HepG2 (cell line): ENCODE data around the gene UTP15. TPM values are rescaled to one million over a fixed set of nuclear protein-coding genes. Genes with fewer than 3 reads are reported as not detected.

Experiments
- ARID2 ChIP-seq: sonication (generic); formaldehyde crosslinking; IDR thresholded peaks from 2 replicates; pipeline ENCODE4 v1.8.1; 2022; ENCODE audit warnings: mild to moderate bottlenecking, missing genetic modification reagents, borderline replicate concordance
- DNMT1 ChIP-seq: sonication (generic); formaldehyde crosslinking; IDR thresholded peaks from 2 replicates; pipeline ENCODE4 v1.5.1; 2020; ENCODE audit warnings: mild to moderate bottlenecking, missing genetic modification reagents
- HCFC1 ChIP-seq: fragments of 150-350 bp; IDR thresholded peaks from 2 replicates; pipeline ENCODE4 v1.6.1; 2014; ENCODE audit warnings: low read depth, low read length
- KAT8 ChIP-seq: IDR thresholded peaks from 2 replicates; pipeline ENCODE4 v1.6.1; 2016; ENCODE audit warnings: missing genetic modification reagents, missing compliant biosample characterization
- KDM4B ChIP-seq: sonication (generic); formaldehyde crosslinking; IDR thresholded peaks from 2 replicates; pipeline ENCODE4 v1.4.0; 2020; ENCODE audit warnings: missing genetic modification reagents
- NFRKB ChIP-seq: fragments of 450-650 bp; IDR thresholded peaks from 2 replicates; pipeline ENCODE4 v1.6.1; 2017
- NR2F2 ChIP-seq: IDR thresholded peaks from 2 replicates; pipeline ENCODE4 v1.6.1; 2012; ENCODE audit warnings: low read depth, inconsistent platforms, borderline replicate concordance
- SMAD9 ChIP-seq: sonication (generic); formaldehyde crosslinking; IDR thresholded peaks from 2 replicates; pipeline ENCODE4 v1.5.1; 2020; ENCODE audit warnings: mild to moderate bottlenecking, missing genetic modification reagents
- SP1 ChIP-seq, 2 experiments: fragments of 450-650 bp in 1 of 2; sonication (generic) in 1 of 2; formaldehyde crosslinking in 1 of 2; IDR thresholded peaks; 2 replicates each; pipeline versions ENCODE4 v1.4.0 to v1.6.1; 2016 to 2020; ENCODE audit warnings: missing genetic modification reagents in 1 of 2
- TBX2 ChIP-seq: sonication (generic); formaldehyde crosslinking; IDR thresholded peaks from 2 replicates; pipeline ENCODE4 v1.5.0; 2020; ENCODE audit warnings: missing genetic modification reagents, mild to moderate bottlenecking, borderline replicate concordance
- TOPORS ChIP-seq: sonication (generic); formaldehyde crosslinking; IDR thresholded peaks from 2 replicates; pipeline ENCODE4 v1.8.0; 2023; ENCODE audit warnings: mild to moderate bottlenecking, missing genetic modification reagents
- ZNF674 ChIP-seq: sonication (generic); formaldehyde crosslinking; IDR thresholded peaks from 2 replicates; pipeline ENCODE4 v1.5.0; 2020; ENCODE audit warnings: low read depth, mild to moderate bottlenecking, missing genetic modification reagents
- polyA plus RNA-seq, 8 experiments: library from polyadenylated mRNA; depleted of rRNA in 3 of 8; stranded (reverse) in 7 of 8; unstranded in 1 of 8; fragments of >200 nt; fragmentation: Illumina TruSeq in 4 of 8; extraction: Trizol in 4 of 8; gene quantifications; 2 replicates each; pipeline versions ENCODE4 v1.2.1 to v1.2.3, GENCODE V29; 2011 to 2016; ENCODE audit warnings: low read depth in 4 of 8, missing spikeins in 1 of 8, mixed read lengths in 1 of 8; ENCODE audit not compliant: insufficient read depth in 1 of 8
- total RNA-seq, 5 experiments: library from RNA; depleted of rRNA; stranded (reverse); fragments of >200 nt; fragmentation: Illumina TruSeq; extraction: Trizol; gene quantifications; 2 replicates each; pipeline ENCODE4 v1.2.3, GENCODE V29; 2016; ENCODE audit warnings: low read depth in 1 of 5
- TF ChIP-seq, protein P1 (sequence below): sonication (generic); formaldehyde crosslinking; IDR thresholded peaks from 2 replicates; pipeline ENCODE4 v1.8.1; 2022; ENCODE audit warnings: mild to moderate bottlenecking, missing genetic modification reagents
- TF ChIP-seq, protein P2 (sequence below): fragments of 450-650 bp; IDR thresholded peaks from 2 replicates; pipeline ENCODE4 v1.6.1; 2016
- TF ChIP-seq, protein P3 (sequence below): sonication (generic); formaldehyde crosslinking; IDR thresholded peaks from 2 replicates; pipeline ENCODE4 v1.9.0; 2021; ENCODE audit warnings: missing genetic modification reagents, borderline replicate concordance
- TF ChIP-seq, protein P4 (sequence below): sonication (generic); formaldehyde crosslinking; IDR thresholded peaks from 2 replicates; pipeline ENCODE4 v1.5.0; 2020; ENCODE audit warnings: missing genetic modification reagents
- TF ChIP-seq, protein P5 (sequence below): sonication (generic); formaldehyde crosslinking; IDR thresholded peaks from 2 replicates; pipeline ENCODE4 v1.9.0; 2022; ENCODE audit warnings: missing genetic modification reagents, mild to moderate bottlenecking, borderline replicate concordance
- TF ChIP-seq, protein P6 (sequence below): sonication (generic); formaldehyde crosslinking; IDR thresholded peaks from 2 replicates; pipeline ENCODE4 v1.5.1; 2020; ENCODE audit warnings: mild to moderate bottlenecking, moderate library complexity, missing genetic modification reagents
- TF ChIP-seq, protein P7 (sequence below): IDR thresholded peaks from 2 replicates; pipeline ENCODE4 v1.6.1; 2016; ENCODE audit warnings: low read depth, control low read depth

Gene UTP15
- total and polyA plus RNA-seq, 2 of the 13 experiments (the other 11 are each of a cell fraction or from before 2014, with no cell fraction given), result 7.3 to 35.8 TPM

GRCh38 chr5:73625944-73626811 is 60.6 kb downstream of the UTP15 start, which contains the start of gene ARHGEF28 (continued):
- TF ChIP-seq, protein P1, sequence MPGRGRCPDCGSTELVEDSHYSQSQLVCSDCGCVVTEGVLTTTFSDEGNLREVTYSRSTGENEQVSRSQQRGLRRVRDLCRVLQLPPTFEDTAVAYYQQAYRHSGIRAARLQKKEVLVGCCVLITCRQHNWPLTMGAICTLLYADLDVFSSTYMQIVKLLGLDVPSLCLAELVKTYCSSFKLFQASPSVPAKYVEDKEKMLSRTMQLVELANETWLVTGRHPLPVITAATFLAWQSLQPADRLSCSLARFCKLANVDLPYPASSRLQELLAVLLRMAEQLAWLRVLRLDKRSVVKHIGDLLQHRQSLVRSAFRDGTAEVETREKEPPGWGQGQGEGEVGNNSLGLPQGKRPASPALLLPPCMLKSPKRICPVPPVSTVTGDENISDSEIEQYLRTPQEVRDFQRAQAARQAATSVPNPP, result no peak
- TF ChIP-seq, protein P2, sequence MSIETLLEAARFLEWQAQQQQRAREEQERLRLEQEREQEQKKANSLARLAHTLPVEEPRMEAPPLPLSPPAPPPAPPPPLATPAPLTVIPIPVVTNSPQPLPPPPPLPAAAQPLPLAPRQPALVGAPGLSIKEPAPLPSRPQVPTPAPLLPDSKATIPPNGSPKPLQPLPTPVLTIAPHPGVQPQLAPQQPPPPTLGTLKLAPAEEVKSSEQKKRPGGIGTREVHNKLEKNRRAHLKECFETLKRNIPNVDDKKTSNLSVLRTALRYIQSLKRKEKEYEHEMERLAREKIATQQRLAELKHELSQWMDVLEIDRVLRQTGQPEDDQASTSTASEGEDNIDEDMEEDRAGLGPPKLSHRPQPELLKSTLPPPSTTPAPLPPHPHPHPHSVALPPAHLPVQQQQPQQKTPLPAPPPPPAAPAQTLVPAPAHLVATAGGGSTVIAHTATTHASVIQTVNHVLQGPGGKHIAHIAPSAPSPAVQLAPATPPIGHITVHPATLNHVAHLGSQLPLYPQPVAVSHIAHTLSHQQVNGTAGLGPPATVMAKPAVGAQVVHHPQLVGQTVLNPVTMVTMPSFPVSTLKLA, result no peak
- TF ChIP-seq, protein P3, sequence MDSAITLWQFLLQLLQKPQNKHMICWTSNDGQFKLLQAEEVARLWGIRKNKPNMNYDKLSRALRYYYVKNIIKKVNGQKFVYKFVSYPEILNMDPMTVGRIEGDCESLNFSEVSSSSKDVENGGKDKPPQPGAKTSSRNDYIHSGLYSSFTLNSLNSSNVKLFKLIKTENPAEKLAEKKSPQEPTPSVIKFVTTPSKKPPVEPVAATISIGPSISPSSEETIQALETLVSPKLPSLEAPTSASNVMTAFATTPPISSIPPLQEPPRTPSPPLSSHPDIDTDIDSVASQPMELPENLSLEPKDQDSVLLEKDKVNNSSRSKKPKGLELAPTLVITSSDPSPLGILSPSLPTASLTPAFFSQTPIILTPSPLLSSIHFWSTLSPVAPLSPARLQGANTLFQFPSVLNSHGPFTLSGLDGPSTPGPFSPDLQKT (CRISPR knock-in tag), result no peak
- TF ChIP-seq, protein P4, sequence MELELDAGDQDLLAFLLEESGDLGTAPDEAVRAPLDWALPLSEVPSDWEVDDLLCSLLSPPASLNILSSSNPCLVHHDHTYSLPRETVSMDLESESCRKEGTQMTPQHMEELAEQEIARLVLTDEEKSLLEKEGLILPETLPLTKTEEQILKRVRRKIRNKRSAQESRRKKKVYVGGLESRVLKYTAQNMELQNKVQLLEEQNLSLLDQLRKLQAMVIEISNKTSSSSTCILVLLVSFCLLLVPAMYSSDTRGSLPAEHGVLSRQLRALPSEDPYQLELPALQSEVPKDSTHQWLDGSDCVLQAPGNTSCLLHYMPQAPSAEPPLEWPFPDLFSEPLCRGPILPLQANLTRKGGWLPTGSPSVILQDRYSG (CRISPR knock-in tag), result no peak
- TF ChIP-seq SP1 (IDR thresholded peaks at IDR 0.05), result no peak
- TF ChIP-seq SP1 (CRISPR knock-in tag; IDR thresholded peaks at IDR 0.05), result no peak
- no peak for TF ChIP-seq TOPORS
- TF ChIP-seq, protein P5, sequence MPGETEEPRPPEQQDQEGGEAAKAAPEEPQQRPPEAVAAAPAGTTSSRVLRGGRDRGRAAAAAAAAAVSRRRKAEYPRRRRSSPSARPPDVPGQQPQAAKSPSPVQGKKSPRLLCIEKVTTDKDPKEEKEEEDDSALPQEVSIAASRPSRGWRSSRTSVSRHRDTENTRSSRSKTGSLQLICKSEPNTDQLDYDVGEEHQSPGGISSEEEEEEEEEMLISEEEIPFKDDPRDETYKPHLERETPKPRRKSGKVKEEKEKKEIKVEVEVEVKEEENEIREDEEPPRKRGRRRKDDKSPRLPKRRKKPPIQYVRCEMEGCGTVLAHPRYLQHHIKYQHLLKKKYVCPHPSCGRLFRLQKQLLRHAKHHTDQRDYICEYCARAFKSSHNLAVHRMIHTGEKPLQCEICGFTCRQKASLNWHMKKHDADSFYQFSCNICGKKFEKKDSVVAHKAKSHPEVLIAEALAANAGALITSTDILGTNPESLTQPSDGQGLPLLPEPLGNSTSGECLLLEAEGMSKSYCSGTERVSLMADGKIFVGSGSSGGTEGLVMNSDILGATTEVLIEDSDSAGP (CRISPR knock-in tag), result peak; percentile 65; the same call in 1 of the 2 replicates
- TF ChIP-seq DNMT1 (CRISPR knock-in tag), result no peak
- TF ChIP-seq ZNF674, result no peak
- no peak for TF ChIP-seq NFRKB
- no peak for TF ChIP-seq SMAD9 (CRISPR knock-in tag)
- TF ChIP-seq, protein P6, sequence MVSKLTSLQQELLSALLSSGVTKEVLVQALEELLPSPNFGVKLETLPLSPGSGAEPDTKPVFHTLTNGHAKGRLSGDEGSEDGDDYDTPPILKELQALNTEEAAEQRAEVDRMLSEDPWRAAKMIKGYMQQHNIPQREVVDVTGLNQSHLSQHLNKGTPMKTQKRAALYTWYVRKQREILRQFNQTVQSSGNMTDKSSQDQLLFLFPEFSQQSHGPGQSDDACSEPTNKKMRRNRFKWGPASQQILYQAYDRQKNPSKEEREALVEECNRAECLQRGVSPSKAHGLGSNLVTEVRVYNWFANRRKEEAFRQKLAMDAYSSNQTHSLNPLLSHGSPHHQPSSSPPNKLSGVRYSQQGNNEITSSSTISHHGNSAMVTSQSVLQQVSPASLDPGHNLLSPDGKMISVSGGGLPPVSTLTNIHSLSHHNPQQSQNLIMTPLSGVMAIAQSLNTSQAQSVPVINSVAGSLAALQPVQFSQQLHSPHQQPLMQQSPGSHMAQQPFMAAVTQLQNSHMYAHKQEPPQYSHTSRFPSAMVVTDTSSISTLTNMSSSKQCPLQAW, result no peak; the same call in 1 of the 2 replicates
- 0 out of 2 replicates have a peak, but pooled peaks have one; percentile 33 for TF ChIP-seq KDM4B
- TF ChIP-seq HCFC1, result no peak
- TF ChIP-seq, protein P7, sequence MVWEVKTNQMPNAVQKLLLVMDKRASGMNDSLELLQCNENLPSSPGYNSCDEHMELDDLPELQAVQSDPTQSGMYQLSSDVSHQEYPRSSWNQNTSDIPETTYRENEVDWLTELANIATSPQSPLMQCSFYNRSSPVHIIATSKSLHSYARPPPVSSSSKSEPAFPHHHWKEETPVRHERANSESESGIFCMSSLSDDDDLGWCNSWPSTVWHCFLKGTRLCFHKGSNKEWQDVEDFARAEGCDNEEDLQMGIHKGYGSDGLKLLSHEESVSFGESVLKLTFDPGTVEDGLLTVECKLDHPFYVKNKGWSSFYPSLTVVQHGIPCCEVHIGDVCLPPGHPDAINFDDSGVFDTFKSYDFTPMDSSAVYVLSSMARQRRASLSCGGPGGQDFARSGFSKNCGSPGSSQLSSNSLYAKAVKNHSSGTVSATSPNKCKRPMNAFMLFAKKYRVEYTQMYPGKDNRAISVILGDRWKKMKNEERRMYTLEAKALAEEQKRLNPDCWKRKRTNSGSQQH, result no peak
- no peak for TF ChIP-seq ARID2 (CRISPR knock-in tag)
- no peak for TF ChIP-seq KAT8
- peak; percentile 58 for TF ChIP-seq TBX2 (CRISPR knock-in tag)
- no peak for TF ChIP-seq NR2F2
